ENCODE results near the gene PAFAH1B2. TPM values are rescaled to one million over a fixed set of nuclear protein-coding genes. Genes with fewer than 3 reads are reported as not detected.
"Not testable (repeated sequence)": the region's sequence is repeated elsewhere in the genome, so short reads cannot be mapped to it uniquely, and the experiment has no call there.

Gene PAFAH1B2
- polyA plus RNA-seq, 3 donors from 2014 or later, result 16.0 to 23.7 (median 17.5) TPM

GRCh38 chr11:117110294-117110950 is 33.7 kb upstream of the PAFAH1B2 start:
- Mint-ChIP-seq H3K27ac (no peak overlapping the region), H3K27me3 (ENCODE audit: low read depth in 3 of 3) (peaks cover 0 to 5% (median 2%) of the 10 kb centered on the region in 3 donors), H3K4me3 (no peak overlapping the region), H3K4me1 (peaks cover 1 to 11% of the 10 kb centered on the region in 2 donors), H3K36me3 (no peaks in the 10 kb centered on the region), H3K9me3 (peaks cover 0 to 2% (median 0%) of the 10 kb centered on the region in 6 donors)
- DNase-seq, result no peak

DNA sequence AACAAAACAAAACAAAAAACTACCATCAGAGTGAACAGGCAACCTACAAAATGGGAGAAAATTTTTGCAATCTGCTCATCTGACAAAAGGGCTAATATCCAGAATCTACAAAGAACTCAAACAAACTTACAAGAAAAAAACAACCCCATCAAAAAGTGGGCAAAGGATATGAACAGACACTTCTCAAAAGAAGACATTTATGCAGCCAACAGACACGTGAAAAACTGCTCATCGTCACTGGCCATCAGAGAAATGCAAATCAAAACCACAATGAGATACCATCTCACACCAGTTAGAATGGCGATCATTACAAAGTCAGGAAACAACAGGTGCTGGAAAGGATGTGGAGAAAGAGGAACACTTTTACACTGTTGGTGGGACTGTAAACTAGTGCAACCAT is 31.6 kb upstream of the PAFAH1B2 start:
- not testable (repeated sequence) for H3K4me3 Mint-ChIP-seq; DNase-seq; H3K36me3 Mint-ChIP-seq; H3K27me3 Mint-ChIP-seq (ENCODE audit: low read depth in 3 of 3); H3K4me1 Mint-ChIP-seq; H3K27ac Mint-ChIP-seq; H3K9me3 Mint-ChIP-seq

- not testable (repeated sequence) for H3K36me3 Mint-ChIP-seq; H3K4me1 Mint-ChIP-seq; H3K27me3 Mint-ChIP-seq (ENCODE audit: low read depth in 3 of 3); H3K27ac Mint-ChIP-seq; H3K9me3 Mint-ChIP-seq; H3K4me3 Mint-ChIP-seq; DNase-seq
Observed at GRCh38 chr11:117112939-117113338, 31.1 kb upstream of the PAFAH1B2 start.

DNA sequence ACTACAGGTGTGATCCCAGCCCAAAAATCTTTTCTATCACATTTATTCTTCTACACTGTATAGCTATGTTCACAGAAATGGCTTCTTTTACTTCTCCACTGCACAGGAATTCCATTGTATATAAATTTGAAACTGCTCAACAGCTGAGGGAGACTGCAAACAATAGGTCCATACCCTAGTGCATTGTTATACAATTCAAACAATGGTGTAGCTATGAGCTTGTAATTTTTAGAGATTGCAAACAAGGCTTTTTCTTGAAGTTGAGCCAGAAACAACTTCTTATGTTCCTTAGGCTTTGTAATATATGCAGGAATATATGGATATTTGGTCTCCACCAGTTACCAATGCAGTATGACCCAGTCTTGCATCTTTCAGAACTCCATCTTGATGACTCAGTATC is 26.4 kb upstream of the PAFAH1B2 start:
- H3K4me1 Mint-ChIP-seq, result peaks cover 0 to 2% of the 10 kb centered on the region in 2 donors
- H3K9me3 Mint-ChIP-seq, result peaks cover 0 to 2% (median 0%) of the 10 kb centered on the region in 6 donors
- no peak overlapping the region for H3K4me3 Mint-ChIP-seq
- H3K36me3 Mint-ChIP-seq, result no peaks in the 10 kb centered on the region
- H3K27ac Mint-ChIP-seq, result no peak overlapping the region
- H3K27me3 Mint-ChIP-seq (ENCODE audit: low read depth in 3 of 3), result peaks cover 0 to 2% (median 0%) of the 10 kb centered on the region in 3 donors
- no peak for DNase-seq

GRCh38 chr11:117121176-117121575 is 22.9 kb upstream of the PAFAH1B2 start:
- Mint-ChIP-seq H3K27me3 (ENCODE audit: low read depth in 3 of 3) (no peaks in the 10 kb centered on the region), H3K27ac (no peak overlapping the region), H3K4me3 (no peak overlapping the region), H3K9me3 (no peaks in the 10 kb centered on the region), H3K36me3 (no peaks in the 10 kb centered on the region), H3K4me1 (no peaks in the 10 kb centered on the region)
- no peak for DNase-seq

GRCh38 chr11:117122556-117122955 is 21.5 kb upstream of the PAFAH1B2 start:
- H3K9me3 Mint-ChIP-seq, result no peaks in the 10 kb centered on the region
- no peak for DNase-seq
- no peak overlapping the region for H3K27ac Mint-ChIP-seq
- H3K27me3 Mint-ChIP-seq (ENCODE audit: low read depth in 3 of 3), result no peaks in the 10 kb centered on the region
- H3K4me3 Mint-ChIP-seq, result no peak overlapping the region
- no peaks in the 10 kb centered on the region for H3K36me3 Mint-ChIP-seq
- no peaks in the 10 kb centered on the region for H3K4me1 Mint-ChIP-seq

- no peaks in the 10 kb centered on the region for H3K9me3 Mint-ChIP-seq
- H3K36me3 Mint-ChIP-seq, result no peaks in the 10 kb centered on the region
Observed at GRCh38 chr11:117126223-117126965, 17.7 kb upstream of the PAFAH1B2 start.

GRCh38 chr11:117127171-117127901 is 16.8 kb upstream of the PAFAH1B2 start:
- no peak overlapping the region for H3K4me3 Mint-ChIP-seq
- no peaks in the 10 kb centered on the region for H3K27me3 Mint-ChIP-seq (ENCODE audit: low read depth in 3 of 3)
- no peaks in the 10 kb centered on the region for H3K36me3 Mint-ChIP-seq
- DNase-seq, result no peak
- H3K27ac Mint-ChIP-seq, result no peak overlapping the region
- no peaks in the 10 kb centered on the region for H3K4me1 Mint-ChIP-seq
- H3K9me3 Mint-ChIP-seq, result no peaks in the 10 kb centered on the region

More at GRCh38 chr11:117126223-117126965, 17.7 kb upstream of the PAFAH1B2 start:
- Mint-ChIP-seq H3K27ac (no peak overlapping the region), H3K4me1 (no peaks in the 10 kb centered on the region), H3K27me3 (ENCODE audit: low read depth in 3 of 3) (no peaks in the 10 kb centered on the region), H3K4me3 (no peak overlapping the region)
- no peak for DNase-seq

DNA sequence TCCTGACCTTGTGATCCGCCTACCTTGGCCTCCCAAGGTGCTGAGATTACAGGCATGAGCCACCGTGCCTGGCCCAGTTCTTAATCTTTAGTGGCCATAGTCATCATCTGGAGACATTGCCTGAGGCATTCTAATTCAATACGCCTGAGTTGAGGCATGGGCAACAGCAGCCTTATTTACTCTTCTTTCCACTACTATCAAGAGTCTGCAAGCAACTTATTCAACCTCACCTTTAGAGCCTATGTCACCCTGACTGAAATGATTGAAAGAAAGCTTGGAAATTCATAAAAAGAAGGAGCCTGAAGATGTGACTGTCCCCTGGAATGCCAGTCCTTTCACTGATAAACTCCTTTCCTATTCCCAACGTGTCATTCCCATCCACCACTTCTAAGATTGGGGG is 15.8 kb upstream of the PAFAH1B2 start:
- Mint-ChIP-seq H3K27me3 (ENCODE audit: low read depth in 3 of 3) (peaks cover 0 to 2% (median 0%) of the 10 kb centered on the region in 3 donors), H3K36me3 (no peaks in the 10 kb centered on the region), H3K4me1 (no peaks in the 10 kb centered on the region), H3K4me3 (no peak overlapping the region), H3K27ac (no peak overlapping the region), H3K9me3 (no peaks in the 10 kb centered on the region)
- DNase-seq, result no peak

GRCh38 chr11:117130396-117130795 is 13.7 kb upstream of the PAFAH1B2 start:
- not testable (repeated sequence) for H3K36me3 Mint-ChIP-seq; H3K27ac Mint-ChIP-seq; DNase-seq; H3K4me3 Mint-ChIP-seq; H3K4me1 Mint-ChIP-seq; H3K9me3 Mint-ChIP-seq; H3K27me3 Mint-ChIP-seq (ENCODE audit: low read depth in 3 of 3)

DNA sequence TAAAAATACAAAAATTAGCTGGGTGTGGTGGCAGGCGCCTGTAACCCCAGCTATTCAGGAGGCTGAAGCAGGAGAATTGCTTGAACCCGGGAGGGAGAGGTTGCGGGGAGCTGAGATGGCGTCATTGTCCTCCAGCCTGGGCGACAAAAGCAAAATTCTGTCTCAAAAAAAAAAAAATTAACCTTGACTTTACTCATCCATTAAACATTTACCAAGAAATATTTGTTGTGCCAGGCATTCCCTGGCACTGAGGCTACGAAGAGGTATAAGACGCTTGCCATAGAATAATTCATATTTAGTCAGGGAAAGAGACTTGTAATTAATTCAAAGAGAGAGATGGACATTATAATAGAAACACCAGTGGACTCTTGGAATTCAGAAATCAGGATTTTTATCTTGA is 13.2 kb upstream of the PAFAH1B2 start:
- DNase-seq, result no peak
- H3K9me3 Mint-ChIP-seq, result no peaks in the 10 kb centered on the region
- H3K27me3 Mint-ChIP-seq (ENCODE audit: low read depth in 3 of 3), result peaks cover 2 to 4% (median 2%) of the 10 kb centered on the region in 3 donors
- H3K36me3 Mint-ChIP-seq, result no peaks in the 10 kb centered on the region
- no peak overlapping the region for H3K27ac Mint-ChIP-seq
- no peak overlapping the region for H3K4me3 Mint-ChIP-seq
- H3K4me1 Mint-ChIP-seq, result no peaks in the 10 kb centered on the region

DNA sequence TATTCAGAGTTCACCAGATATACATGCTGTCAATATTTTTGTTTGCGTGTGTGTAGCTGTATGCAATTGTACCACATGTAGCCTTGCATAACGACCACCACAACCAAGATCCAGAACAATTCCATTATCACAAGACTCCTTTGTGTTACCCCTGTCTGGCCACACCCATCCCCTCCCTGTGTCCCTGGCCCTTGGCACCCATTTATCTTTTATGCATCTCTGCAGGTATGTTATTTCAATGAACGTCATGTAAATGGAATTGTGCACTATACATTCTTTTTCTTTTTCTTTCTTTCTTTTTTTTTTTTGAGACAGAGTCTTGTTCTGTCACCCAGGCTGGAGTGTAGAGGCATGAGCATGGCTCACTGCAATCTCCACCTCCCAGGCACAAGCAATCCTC is 9.7 kb upstream of the PAFAH1B2 start:
- Mint-ChIP-seq H3K9me3 (no peaks in the 10 kb centered on the region), H3K4me3 (no peak overlapping the region), H3K27ac (no peak overlapping the region), H3K27me3 (ENCODE audit: low read depth in 3 of 3) (peaks cover 2 to 7% (median 2%) of the 10 kb centered on the region in 3 donors), H3K4me1 (no peaks in the 10 kb centered on the region), H3K36me3 (no peaks in the 10 kb centered on the region)
- DNase-seq, result no peak

DNA sequence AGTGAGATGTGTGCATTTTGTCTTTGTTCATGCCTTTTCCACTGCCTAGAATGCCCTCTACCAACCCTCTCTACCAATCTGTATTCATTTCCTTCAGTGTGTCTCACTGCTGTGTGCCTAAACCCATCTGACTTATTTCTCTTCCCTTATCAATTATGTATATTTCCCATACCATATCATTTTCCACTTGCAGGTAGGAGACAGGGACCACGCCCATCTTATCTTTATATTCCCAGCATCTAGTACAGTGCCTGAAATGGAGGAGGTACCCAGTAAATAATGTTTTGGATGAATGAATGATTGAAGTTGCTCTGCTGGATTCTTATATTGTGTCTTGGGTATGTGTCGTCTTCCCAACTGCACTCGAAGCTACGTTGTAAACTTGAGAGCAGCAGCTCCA is 9.1 kb upstream of the PAFAH1B2 start:
- H3K27me3 Mint-ChIP-seq (ENCODE audit: low read depth in 3 of 3); H3K4me3 Mint-ChIP-seq; H3K27ac Mint-ChIP-seq; H3K9me3 Mint-ChIP-seq; H3K36me3 Mint-ChIP-seq; H3K4me1 Mint-ChIP-seq; DNase-seq: not testable (repeated sequence)

Data from immature natural killer cell (primary cell).